Heart right ventricle (tissue), 16 donors: ENCODE data around the gene SND1. TPM values are rescaled to one million over a fixed set of nuclear protein-coding genes. Genes with fewer than 3 reads are reported as not detected.

Source experiments
- ATAC-seq, 8 donors: fragments of 200-7000 bp; cut with Tn5 transposase; one replicate each; pipeline ENCODE4 v1.9.1; 2020; ENCODE audit warnings: mild to moderate bottlenecking in 8 of 8, moderate library complexity in 8 of 8, moderate number of reproducible peaks in 1 of 8
- DNase-seq, 2 donors: peaks; one replicate each; pipeline ENCODE4 v3.0.0-alpha.2; 2020
- H3K27ac ChIP-seq, 10 donors: fragments of 200-600 bp; sonication (generic) in 2 of 10; one replicate each; pipeline versions ENCODE4 v1.5.0 to v1.8.0; 2020 to 2022; ENCODE audit warnings: mild to moderate bottlenecking in 3 of 10
- H3K27me3 ChIP-seq, 7 donors: fragments of 200-600 bp; one replicate each; pipeline ENCODE4 v1.8.0; 2021 to 2022; ENCODE audit warnings: mild to moderate bottlenecking in 2 of 7
- H3K36me3 ChIP-seq, 9 donors: fragments of 200-600 bp; sonication (generic) in 1 of 9; one replicate each; pipeline versions ENCODE4 v1.5.0 to v1.8.0; 2020 to 2022; ENCODE audit warnings: mild to moderate bottlenecking in 2 of 9
- H3K4me1 ChIP-seq, 9 donors: fragments of 200-600 bp; sonication (generic) in 1 of 9; one replicate each; pipeline versions ENCODE4 v1.5.0 to v1.8.0; 2020 to 2022; ENCODE audit warnings: mild to moderate bottlenecking in 4 of 9
- H3K4me3 ChIP-seq, 10 donors: fragments of 200-600 bp; sonication (generic) in 2 of 10; one replicate each; pipeline versions ENCODE4 v1.5.0 to v1.8.0; 2020 to 2022; ENCODE audit warnings: mild to moderate bottlenecking in 7 of 10, moderate library complexity in 2 of 10
- H3K9me3 ChIP-seq, 11 donors: fragments of 200-600 bp in 10 of 11; sonication (generic) in 2 of 11; one replicate each; pipeline versions ENCODE4 v1.5.0 to v1.8.0; 2013 to 2022; ENCODE audit warnings: mild to moderate bottlenecking in 2 of 11, control low read depth in 1 of 11, moderate library complexity in 1 of 11
- WGBS, 2 donors: extraction: QIAGEN DNeasy Blood & Tissue Kit; methylation state at CpG; one replicate each; pipeline ENCODE4 v1.1.7; 2013; ENCODE audit warnings: inconsistent platforms in 1 of 2; 5-methylcytosine and 5-hydroxymethylcytosine counted together
- intact Hi-C, 10 donors: fragments of 100-400 bp; cut with DNase I; formaldehyde crosslinking; loops; one replicate each; pipeline versions ENCODE4 v1.11.1 to v1.14.2; 2022
- polyA plus RNA-seq, 2 donors: library from polyadenylated mRNA; stranded (reverse); fragments of 200-250 nt; gene quantifications; one replicate each; pipeline ENCODE4 v1.2.3, GENCODE V29; 2013
- total RNA-seq, 10 donors: library from RNA; stranded (reverse); fragmentation: NEBNext Ultra II Directional in 3 of 10; extraction: Animal tissue kit (Norgen Biotek cat#: 25700) in 3 of 10; gene quantifications; one replicate each; pipeline versions ENCODE4 v1.2.1 to v1.2.4, GENCODE V29; 2021 to 2023
- TF ChIP-seq, protein P1 (sequence below), 9 donors: fragments of 200-600 bp; sonication (generic) in 2 of 9; IDR thresholded peaks; one replicate each; pipeline versions ENCODE4 v1.5.0 to v1.8.0; 2021 to 2022; ENCODE audit warnings: antibody characterized with exemption in 9 of 9, mild to moderate bottlenecking in 5 of 9, moderate library complexity in 1 of 9
- donor health status: Arrhythmogenic right ventricular cardiomyopathy.
- donor health status: ischemic (EF 13 %, LVEDD 7.1; RV severe dilation, severe dysfunction).
- donor health status: healthy with polysubstance abuse.
- donor health status: DM: no; HTN: yes; CAD: no.
- donor health status: DM: no; HTN: no; CAD: no.
- donor health status: ischemic (EF 25% LVEDD 6.9; RV normal size, moderate dysfunction).
- donor health status: ischemic (EF 25% LVEDD 5.7; RV mildly dilated, moderate dysfunction).
- donor health status: healthy.
- donor health status: DM: yes; HTN: yes; CAD: no.
- donor health status: Ischemic cardiomyopathy.
- donor health status: ischemic (EF 35%, LVEDD 5.7; RV mildly dilated, moderate dysfunction).
- donor health status: nonischemic (EF 11% LVEDD 7.7; RV severe dilation, severe dysfunction).
- donor health status: DM: yes; HTN: yes; CAD: no.
- donor health status: PGD.
- donor health status: ischemic (EF 29% LVEDD 5.4; RV normal size, mild dysfunction).
- donor health status: nonischemic (EF 23%, LVEDD 6.1; RV moderate dilation, normal function).

The SND1 gene
- total and polyA plus RNA-seq, 12 donors = 39.9 to 107 (median 80.8) TPM

DNA sequence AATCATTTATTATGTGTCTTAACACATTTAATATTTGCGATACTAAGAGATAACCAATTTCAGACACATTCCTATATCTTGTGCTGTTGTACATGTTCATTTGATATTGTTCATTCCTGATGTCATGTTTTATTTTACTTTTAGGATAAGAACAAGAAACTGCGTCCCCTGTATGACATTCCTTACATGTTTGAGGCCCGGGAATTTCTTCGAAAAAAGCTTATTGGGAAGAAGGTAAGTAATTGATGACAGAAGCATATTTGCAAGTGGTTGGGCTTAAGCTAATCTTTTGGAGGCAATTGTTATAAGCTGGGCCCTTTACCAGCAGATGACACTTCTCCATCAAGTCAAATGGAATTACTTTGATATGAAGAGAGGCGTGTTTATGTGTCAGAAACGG, 155.3 kb downstream of the SND1 start:
- ATAC-seq = no peak
- H3K4me3 ChIP-seq = no peak overlapping the region
- H3K27me3 ChIP-seq = no peaks in the 10 kb centered on the region
- H3K27ac ChIP-seq = no peak overlapping the region
- H3K9me3 ChIP-seq = no peaks in the 10 kb centered on the region
- 78 to 83% methylated on average over 6 of the region's 6 CpGs for WGBS, 2 donors
- peaks cover 0 to 33% (median 0%) of the 10 kb centered on the region in 9 donors for H3K36me3 ChIP-seq
- DNase-seq = no peak
- intact Hi-C loops = no loop called here
- peaks cover 0 to 6% (median 0%) of the 10 kb centered on the region in 9 donors for H3K4me1 ChIP-seq
- TF ChIP-seq, protein P1, sequence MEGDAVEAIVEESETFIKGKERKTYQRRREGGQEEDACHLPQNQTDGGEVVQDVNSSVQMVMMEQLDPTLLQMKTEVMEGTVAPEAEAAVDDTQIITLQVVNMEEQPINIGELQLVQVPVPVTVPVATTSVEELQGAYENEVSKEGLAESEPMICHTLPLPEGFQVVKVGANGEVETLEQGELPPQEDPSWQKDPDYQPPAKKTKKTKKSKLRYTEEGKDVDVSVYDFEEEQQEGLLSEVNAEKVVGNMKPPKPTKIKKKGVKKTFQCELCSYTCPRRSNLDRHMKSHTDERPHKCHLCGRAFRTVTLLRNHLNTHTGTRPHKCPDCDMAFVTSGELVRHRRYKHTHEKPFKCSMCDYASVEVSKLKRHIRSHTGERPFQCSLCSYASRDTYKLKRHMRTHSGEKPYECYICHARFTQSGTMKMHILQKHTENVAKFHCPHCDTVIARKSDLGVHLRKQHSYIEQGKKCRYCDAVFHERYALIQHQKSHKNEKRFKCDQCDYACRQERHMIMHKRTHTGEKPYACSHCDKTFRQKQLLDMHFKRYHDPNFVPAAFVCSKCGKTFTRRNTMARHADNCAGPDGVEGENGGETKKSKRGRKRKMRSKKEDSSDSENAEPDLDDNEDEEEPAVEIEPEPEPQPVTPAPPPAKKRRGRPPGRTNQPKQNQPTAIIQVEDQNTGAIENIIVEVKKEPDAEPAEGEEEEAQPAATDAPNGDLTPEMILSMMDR (IDR thresholded peaks at IDR 0.05) = no peak

DNA sequence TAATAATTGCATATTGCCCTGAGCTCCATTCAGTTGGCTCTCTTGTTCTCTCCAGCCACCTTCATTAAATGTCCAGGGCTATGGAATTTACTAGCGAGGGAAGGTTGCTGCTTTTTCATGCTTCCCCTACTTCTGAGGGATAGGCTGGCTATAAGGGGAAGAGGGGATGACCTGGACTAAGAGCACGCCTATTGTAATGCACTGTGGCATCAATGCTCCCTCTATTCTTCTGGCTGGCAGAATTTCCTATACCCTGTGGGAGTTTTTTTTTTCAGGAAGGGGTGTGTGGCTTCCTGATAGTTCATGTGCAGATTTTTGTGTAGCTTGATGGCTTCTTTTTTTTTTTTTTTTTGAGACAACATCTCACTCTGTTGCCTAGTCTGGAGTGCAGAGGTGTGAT, 155.8 kb downstream of the SND1 start:
- 83 to 91% methylated on average over 2 of the region's 2 CpGs for WGBS, 2 donors
- DNase-seq = no peak

DNA sequence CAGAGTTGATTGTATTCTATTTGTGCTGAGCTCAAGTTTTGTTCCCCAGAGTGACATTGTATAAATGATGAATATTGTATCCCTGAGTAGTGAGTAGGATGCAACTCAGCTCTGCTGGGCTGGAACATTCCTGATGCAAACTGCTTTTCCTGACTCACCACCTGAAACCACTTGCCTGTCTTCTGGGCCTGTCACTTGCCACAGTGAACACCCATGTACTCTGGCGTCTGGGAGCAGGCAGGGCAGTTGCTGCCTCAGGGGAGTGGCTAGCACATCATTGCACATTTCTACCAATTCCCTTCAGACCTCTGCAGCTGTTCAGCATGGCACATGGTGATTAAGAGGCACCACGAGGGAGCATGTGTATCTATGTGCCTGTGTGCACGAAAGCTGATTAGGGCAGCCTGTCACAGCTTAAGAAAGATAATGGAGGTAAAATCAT, 157.3 kb downstream of the SND1 start:
- Histone ChIP-seq H3K36me3 (peaks cover 0 to 33% (median 0%) of the 10 kb centered on the region in 9 donors), H3K27ac (no peak overlapping the region), H3K4me3 (no peak overlapping the region), H3K4me1 (peaks cover 0 to 16% (median 5%) of the 10 kb centered on the region in 9 donors), H3K9me3 (no peaks in the 10 kb centered on the region), H3K27me3 (no peaks in the 10 kb centered on the region)
- intact Hi-C loops = no loop called here
- TF ChIP-seq, protein P1 (IDR thresholded peaks at IDR 0.05) = no peak
- WGBS, 2 donors = 70% methylated on average over 3 of the region's 3 CpGs
- DNase-seq (no peak), ATAC-seq (peak in 1 of 8 donors; percentile 27)

More for the DNA sequence above, 155.8 kb downstream of the SND1 start:
- no peaks in the 10 kb centered on the region for H3K27me3 ChIP-seq
- no peak overlapping the region for H3K4me3 ChIP-seq
- ATAC-seq = no peak
- peaks cover 0 to 33% (median 0%) of the 10 kb centered on the region in 9 donors for H3K36me3 ChIP-seq
- peaks cover 0 to 11% (median 0%) of the 10 kb centered on the region in 9 donors for H3K4me1 ChIP-seq
- intact Hi-C loops = no loop called here
- H3K27ac ChIP-seq = no peak overlapping the region
- H3K9me3 ChIP-seq = no peaks in the 10 kb centered on the region
- TF ChIP-seq, protein P1 (IDR thresholded peaks at IDR 0.05) = no peak

DNA sequence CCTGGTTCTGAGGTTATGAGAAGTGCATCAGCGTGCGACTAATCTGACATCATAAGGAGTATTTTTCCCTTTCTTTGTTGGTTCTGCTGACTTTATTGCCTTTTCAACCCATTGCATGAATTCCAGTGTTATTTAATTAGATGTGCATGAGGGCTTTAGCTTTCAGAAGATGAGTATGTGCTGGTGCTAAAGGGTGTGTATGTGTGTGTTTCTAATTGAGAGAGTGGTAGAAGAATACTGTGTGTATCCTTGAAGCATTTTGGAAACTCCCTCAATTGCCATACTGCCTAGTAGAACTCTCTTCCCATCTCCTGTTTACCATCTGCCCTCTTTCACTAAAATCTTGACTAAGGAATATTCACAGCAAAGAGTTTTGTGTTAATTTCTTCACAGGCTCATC, 158.1 kb downstream of the SND1 start:
- H3K27me3 ChIP-seq = no peaks in the 10 kb centered on the region
- no peak overlapping the region for H3K27ac ChIP-seq
- intact Hi-C loops = no loop called here
- no peak for ATAC-seq
- no peak overlapping the region for H3K4me3 ChIP-seq
- TF ChIP-seq, protein P1 (IDR thresholded peaks at IDR 0.05) = no peak
- DNase-seq = no peak
- no peaks in the 10 kb centered on the region for H3K9me3 ChIP-seq
- peaks cover 0 to 16% (median 5%) of the 10 kb centered on the region in 9 donors for H3K4me1 ChIP-seq
- 99 to 100% methylated on average over 2 of the region's 2 CpGs for WGBS, 2 donors
- peaks cover 0 to 33% (median 0%) of the 10 kb centered on the region in 9 donors for H3K36me3 ChIP-seq
